ENCODE data around the gene PDIK1L.

DNA sequence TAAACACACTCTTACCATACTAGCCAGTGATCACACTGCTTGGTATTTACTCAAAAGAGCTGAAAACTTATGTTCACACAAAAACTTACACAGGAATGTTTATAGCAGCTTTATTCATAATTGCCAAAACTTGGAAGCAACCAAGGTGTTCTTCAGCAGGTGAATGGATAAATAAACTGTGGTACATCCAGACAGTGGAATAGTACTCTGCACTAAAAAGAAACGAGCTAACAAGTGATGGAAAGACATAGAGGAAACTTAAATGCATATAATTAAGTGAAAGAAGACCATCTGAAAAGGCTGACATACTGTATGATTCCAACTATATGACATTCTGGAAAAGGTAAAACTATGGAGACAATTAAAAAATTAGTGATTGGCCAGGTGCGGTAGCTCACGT, 20.7 kb upstream of the PDIK1L start:
- TF ChIP-seq, protein P1, sequence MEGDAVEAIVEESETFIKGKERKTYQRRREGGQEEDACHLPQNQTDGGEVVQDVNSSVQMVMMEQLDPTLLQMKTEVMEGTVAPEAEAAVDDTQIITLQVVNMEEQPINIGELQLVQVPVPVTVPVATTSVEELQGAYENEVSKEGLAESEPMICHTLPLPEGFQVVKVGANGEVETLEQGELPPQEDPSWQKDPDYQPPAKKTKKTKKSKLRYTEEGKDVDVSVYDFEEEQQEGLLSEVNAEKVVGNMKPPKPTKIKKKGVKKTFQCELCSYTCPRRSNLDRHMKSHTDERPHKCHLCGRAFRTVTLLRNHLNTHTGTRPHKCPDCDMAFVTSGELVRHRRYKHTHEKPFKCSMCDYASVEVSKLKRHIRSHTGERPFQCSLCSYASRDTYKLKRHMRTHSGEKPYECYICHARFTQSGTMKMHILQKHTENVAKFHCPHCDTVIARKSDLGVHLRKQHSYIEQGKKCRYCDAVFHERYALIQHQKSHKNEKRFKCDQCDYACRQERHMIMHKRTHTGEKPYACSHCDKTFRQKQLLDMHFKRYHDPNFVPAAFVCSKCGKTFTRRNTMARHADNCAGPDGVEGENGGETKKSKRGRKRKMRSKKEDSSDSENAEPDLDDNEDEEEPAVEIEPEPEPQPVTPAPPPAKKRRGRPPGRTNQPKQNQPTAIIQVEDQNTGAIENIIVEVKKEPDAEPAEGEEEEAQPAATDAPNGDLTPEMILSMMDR (IDR thresholded peaks at IDR 0.05; ENCODE audit: extremely low read depth in 1 of 2, insufficient read depth in 1 of 2, low read depth in 1 of 2, low read length in 2 of 2) = no peak
- TF ChIP-seq POLR2A (IDR thresholded peaks at IDR 0.05; ENCODE audit: low read depth, low read length) = no peak
- no peak for TF ChIP-seq POLR2AphosphoS5 (IDR thresholded peaks at IDR 0.05; ENCODE audit: insufficient read depth, low read depth, low read length)
